ENCODE data around the gene SLC38A10. TPM values are rescaled to one million over a fixed set of nuclear protein-coding genes. Genes with fewer than 3 reads are reported as not detected.
A peak's percentile ranks its signal among the peaks of the same experiment; 100 is the strongest.

The SLC38A10 gene
- total and polyA plus RNA-seq, 2 of the 13 experiments (the other 11 are each of a cell fraction or from before 2014, with no cell fraction given) = 23.4 to 55.8 TPM

DNA sequence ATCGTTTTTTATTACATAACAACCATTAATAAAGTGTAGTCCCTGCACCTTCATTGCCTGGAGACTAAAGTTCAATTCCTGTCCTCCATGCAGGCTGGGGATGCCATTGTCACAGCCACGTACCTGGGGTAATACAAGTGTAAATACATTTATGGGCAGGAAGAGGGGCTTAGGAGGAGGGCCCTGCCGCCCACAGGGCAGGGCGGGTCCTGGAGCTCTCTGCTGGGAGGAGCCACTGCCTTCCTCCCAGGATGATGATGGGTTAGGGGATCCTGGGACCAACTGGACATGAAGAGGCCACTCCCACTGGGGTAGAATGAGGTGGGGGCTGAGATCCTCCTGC is 44.1 kb upstream of the SLC38A10 start (continued):
- TF ChIP-seq, protein P1, sequence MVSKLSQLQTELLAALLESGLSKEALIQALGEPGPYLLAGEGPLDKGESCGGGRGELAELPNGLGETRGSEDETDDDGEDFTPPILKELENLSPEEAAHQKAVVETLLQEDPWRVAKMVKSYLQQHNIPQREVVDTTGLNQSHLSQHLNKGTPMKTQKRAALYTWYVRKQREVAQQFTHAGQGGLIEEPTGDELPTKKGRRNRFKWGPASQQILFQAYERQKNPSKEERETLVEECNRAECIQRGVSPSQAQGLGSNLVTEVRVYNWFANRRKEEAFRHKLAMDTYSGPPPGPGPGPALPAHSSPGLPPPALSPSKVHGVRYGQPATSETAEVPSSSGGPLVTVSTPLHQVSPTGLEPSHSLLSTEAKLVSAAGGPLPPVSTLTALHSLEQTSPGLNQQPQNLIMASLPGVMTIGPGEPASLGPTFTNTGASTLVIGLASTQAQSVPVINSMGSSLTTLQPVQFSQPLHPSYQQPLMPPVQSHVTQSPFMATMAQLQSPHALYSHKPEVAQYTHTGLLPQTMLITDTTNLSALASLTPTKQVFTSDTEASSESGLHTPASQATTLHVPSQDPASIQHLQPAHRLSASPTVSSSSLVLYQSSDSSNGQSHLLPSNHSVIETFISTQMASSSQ (IDR thresholded peaks at IDR 0.05; ENCODE audit: low read depth) = peak; percentile 62
- TF ChIP-seq, protein P1 (CRISPR knock-in tag; IDR thresholded peaks at IDR 0.05; ENCODE audit: borderline replicate concordance) = no peak
- TF ChIP-seq, protein P2, sequence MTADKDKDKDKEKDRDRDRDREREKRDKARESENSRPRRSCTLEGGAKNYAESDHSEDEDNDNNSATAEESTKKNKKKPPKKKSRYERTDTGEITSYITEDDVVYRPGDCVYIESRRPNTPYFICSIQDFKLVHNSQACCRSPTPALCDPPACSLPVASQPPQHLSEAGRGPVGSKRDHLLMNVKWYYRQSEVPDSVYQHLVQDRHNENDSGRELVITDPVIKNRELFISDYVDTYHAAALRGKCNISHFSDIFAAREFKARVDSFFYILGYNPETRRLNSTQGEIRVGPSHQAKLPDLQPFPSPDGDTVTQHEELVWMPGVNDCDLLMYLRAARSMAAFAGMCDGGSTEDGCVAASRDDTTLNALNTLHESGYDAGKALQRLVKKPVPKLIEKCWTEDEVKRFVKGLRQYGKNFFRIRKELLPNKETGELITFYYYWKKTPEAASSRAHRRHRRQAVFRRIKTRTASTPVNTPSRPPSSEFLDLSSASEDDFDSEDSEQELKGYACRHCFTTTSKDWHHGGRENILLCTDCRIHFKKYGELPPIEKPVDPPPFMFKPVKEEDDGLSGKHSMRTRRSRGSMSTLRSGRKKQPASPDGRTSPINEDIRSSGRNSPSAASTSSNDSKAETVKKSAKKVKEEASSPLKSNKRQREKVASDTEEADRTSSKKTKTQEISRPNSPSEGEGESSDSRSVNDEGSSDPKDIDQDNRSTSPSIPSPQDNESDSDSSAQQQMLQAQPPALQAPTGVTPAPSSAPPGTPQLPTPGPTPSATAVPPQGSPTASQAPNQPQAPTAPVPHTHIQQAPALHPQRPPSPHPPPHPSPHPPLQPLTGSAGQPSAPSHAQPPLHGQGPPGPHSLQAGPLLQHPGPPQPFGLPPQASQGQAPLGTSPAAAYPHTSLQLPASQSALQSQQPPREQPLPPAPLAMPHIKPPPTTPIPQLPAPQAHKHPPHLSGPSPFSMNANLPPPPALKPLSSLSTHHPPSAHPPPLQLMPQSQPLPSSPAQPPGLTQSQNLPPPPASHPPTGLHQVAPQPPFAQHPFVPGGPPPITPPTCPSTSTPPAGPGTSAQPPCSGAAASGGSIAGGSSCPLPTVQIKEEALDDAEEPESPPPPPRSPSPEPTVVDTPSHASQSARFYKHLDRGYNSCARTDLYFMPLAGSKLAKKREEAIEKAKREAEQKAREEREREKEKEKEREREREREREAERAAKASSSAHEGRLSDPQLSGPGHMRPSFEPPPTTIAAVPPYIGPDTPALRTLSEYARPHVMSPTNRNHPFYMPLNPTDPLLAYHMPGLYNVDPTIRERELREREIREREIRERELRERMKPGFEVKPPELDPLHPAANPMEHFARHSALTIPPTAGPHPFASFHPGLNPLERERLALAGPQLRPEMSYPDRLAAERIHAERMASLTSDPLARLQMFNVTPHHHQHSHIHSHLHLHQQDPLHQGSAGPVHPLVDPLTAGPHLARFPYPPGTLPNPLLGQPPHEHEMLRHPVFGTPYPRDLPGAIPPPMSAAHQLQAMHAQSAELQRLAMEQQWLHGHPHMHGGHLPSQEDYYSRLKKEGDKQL (CRISPR knock-in tag; IDR thresholded peaks at IDR 0.05; ENCODE audit: low read depth) = no peak
- TF ChIP-seq, protein P3, sequence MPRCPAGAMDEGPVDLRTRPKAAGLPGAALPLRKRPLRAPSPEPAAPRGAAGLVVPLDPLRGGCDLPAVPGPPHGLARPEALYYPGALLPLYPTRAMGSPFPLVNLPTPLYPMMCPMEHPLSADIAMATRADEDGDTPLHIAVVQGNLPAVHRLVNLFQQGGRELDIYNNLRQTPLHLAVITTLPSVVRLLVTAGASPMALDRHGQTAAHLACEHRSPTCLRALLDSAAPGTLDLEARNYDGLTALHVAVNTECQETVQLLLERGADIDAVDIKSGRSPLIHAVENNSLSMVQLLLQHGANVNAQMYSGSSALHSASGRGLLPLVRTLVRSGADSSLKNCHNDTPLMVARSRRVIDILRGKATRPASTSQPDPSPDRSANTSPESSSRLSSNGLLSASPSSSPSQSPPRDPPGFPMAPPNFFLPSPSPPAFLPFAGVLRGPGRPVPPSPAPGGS (CRISPR knock-in tag; IDR thresholded peaks at IDR 0.05) = no peak
- TF ChIP-seq TP53 (CRISPR knock-in tag; conservative IDR thresholded peaks at IDR 0.05) (no peak), FOXA3 (CRISPR knock-in tag; IDR thresholded peaks at IDR 0.05) (peak; percentile 69), ZFP37 (CRISPR knock-in tag; IDR thresholded peaks at IDR 0.05; ENCODE audit: borderline replicate concordance) (no peak), ZNF614 (CRISPR knock-in tag; IDR thresholded peaks at IDR 0.05; ENCODE audit: borderline replicate concordance) (no peak), KMT2A (CRISPR knock-in tag; IDR thresholded peaks at IDR 0.05) (0 out of 2 replicates have a peak, but pooled peaks have one; percentile 41), NR1H2 (CRISPR knock-in tag; IDR thresholded peaks at IDR 0.05; ENCODE audit: borderline replicate concordance, low read depth) (no peak)
- TF ChIP-seq, protein P4, sequence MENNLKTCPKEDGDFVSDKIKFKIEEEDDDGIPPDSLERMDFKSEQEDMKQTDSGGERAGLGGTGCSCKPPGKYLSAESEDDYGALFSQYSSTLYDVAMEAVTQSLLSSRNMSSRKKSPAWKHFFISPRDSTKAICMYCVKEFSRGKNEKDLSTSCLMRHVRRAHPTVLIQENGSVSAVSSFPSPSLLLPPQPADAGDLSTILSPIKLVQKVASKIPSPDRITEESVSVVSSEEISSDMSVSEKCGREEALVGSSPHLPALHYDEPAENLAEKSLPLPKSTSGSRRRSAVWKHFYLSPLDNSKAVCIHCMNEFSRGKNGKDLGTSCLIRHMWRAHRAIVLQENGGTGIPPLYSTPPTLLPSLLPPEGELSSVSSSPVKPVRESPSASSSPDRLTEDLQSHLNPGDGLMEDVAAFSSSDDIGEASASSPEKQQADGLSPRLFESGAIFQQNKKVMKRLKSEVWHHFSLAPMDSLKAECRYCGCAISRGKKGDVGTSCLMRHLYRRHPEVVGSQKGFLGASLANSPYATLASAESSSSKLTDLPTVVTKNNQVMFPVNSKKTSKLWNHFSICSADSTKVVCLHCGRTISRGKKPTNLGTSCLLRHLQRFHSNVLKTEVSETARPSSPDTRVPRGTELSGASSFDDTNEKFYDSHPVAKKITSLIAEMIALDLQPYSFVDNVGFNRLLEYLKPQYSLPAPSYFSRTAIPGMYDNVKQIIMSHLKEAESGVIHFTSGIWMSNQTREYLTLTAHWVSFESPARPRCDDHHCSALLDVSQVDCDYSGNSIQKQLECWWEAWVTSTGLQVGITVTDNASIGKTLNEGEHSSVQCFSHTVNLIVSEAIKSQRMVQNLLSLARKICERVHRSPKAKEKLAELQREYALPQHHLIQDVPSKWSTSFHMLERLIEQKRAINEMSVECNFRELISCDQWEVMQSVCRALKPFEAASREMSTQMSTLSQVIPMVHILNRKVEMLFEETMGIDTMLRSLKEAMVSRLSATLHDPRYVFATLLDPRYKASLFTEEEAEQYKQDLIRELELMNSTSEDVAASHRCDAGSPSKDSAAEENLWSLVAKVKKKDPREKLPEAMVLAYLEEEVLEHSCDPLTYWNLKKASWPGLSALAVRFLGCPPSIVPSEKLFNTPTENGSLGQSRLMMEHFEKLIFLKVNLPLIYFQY (CRISPR knock-in tag; IDR thresholded peaks at IDR 0.05; ENCODE audit: borderline replicate concordance) = no peak
- TF ChIP-seq, protein P5, sequence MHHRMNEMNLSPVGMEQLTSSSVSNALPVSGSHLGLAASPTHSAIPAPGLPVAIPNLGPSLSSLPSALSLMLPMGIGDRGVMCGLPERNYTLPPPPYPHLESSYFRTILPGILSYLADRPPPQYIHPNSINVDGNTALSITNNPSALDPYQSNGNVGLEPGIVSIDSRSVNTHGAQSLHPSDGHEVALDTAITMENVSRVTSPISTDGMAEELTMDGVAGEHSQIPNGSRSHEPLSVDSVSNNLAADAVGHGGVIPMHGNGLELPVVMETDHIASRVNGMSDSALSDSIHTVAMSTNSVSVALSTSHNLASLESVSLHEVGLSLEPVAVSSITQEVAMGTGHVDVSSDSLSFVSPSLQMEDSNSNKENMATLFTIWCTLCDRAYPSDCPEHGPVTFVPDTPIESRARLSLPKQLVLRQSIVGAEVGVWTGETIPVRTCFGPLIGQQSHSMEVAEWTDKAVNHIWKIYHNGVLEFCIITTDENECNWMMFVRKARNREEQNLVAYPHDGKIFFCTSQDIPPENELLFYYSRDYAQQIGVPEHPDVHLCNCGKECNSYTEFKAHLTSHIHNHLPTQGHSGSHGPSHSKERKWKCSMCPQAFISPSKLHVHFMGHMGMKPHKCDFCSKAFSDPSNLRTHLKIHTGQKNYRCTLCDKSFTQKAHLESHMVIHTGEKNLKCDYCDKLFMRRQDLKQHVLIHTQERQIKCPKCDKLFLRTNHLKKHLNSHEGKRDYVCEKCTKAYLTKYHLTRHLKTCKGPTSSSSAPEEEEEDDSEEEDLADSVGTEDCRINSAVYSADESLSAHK (CRISPR knock-in tag; IDR thresholded peaks at IDR 0.05; ENCODE audit: borderline replicate concordance) = no peak

Data from HepG2 (cell line).